VCaP (cell line): ENCODE results near the gene RPLP2.

Source experiments
- H3K27ac ChIP-seq: fragments of 450-650 bp; 2 replicates; pipeline ENCODE4 v1.5.1; 2017
- TF ChIP-seq, protein P1 (sequence below): fragments of 450-650 bp; conservative IDR thresholded peaks from 2 replicates; pipeline ENCODE4 v1.5.1; 2017; ENCODE audit warnings: mild to moderate bottlenecking, moderate library complexity

RPLP2 gene

DNA sequence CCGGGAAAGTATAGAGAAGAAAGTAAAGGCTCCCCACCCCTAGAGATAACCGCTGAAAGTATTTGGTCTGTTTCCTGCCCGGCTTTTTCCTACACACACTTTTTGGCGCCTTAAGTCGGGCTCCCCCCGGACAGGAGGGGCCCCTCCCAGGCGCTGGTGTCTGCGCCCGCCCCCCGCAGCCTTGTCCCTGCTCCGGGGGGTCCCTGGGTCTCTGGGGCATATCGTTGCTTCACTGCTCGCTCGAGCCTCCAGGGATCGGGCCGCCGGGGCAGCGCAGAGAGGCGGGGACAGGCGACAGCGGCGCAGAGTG lies 17.0 kb downstream of the RPLP2 start:
- TF ChIP-seq, protein P1, sequence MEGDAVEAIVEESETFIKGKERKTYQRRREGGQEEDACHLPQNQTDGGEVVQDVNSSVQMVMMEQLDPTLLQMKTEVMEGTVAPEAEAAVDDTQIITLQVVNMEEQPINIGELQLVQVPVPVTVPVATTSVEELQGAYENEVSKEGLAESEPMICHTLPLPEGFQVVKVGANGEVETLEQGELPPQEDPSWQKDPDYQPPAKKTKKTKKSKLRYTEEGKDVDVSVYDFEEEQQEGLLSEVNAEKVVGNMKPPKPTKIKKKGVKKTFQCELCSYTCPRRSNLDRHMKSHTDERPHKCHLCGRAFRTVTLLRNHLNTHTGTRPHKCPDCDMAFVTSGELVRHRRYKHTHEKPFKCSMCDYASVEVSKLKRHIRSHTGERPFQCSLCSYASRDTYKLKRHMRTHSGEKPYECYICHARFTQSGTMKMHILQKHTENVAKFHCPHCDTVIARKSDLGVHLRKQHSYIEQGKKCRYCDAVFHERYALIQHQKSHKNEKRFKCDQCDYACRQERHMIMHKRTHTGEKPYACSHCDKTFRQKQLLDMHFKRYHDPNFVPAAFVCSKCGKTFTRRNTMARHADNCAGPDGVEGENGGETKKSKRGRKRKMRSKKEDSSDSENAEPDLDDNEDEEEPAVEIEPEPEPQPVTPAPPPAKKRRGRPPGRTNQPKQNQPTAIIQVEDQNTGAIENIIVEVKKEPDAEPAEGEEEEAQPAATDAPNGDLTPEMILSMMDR: no peak
- H3K27ac ChIP-seq: peak overlapping the region; percentile 95

DNA sequence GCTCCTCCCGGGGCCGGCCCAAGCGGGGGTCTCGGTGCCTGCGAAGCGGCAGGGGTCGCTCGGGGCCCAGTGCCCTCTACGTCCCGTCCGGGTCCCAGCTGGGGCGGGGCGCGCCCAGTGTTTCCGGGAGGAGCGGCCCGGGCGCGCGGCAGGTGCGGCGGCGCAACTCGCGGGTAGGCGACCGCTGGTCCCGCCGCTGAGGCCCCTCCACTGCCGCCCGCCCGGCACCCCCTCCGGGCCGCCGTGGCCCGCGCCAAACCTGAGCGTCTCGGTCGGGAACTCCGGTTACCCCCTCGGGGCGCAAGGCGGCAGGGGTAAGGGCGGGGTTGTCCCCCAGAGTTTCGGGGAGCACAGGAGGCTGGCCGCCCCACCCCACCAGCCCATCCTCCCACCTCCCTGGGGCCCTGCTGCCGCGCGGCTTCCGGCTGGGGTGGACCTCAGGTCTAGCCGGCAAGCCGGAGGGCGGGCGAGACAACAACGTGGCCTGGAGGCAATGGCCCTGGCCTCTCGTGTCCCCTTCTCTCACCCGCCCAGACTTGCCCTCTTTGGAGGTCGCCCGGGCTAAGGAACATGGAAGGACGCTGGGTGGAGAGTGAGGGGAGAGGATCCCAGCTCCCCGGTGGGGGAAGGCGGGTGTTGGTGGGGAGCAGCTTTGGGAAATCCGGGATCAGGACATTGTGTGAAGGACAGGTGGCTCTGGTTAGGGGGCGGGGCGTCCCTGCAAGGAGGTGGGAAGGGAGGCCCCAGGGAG lies 17.6 kb downstream of the RPLP2 start:
- H3K27ac ChIP-seq: peak overlapping the region; percentile 95
- TF ChIP-seq, protein P1: no peak

DNA sequence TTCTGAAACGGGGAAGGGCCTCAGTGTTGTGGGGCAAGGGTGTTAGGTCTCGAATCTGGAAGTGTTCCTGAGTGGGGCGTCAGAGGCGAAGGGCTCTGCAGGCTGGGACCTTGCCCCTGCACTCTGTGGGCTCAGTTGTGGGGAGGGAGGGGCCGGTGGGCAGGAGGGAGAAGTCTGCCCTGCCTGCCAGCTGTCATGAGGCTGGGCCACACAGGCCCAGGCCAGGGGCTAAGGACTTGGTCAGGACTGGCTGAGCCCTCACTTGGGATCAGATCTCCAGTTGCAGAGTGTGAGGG lies 18.1 kb downstream of the RPLP2 start, which contains the start of gene CRACR2B:
Gene CRACR2B, plus strand, starts transcription at position 23 of the 296 bp plus-strand sequence. CDS start 689 bp downstream, outside the sequence.
- TF ChIP-seq, protein P1: no peak
- peak within 1 kb of the TSS; percentile 95 for H3K27ac ChIP-seq

DNA sequence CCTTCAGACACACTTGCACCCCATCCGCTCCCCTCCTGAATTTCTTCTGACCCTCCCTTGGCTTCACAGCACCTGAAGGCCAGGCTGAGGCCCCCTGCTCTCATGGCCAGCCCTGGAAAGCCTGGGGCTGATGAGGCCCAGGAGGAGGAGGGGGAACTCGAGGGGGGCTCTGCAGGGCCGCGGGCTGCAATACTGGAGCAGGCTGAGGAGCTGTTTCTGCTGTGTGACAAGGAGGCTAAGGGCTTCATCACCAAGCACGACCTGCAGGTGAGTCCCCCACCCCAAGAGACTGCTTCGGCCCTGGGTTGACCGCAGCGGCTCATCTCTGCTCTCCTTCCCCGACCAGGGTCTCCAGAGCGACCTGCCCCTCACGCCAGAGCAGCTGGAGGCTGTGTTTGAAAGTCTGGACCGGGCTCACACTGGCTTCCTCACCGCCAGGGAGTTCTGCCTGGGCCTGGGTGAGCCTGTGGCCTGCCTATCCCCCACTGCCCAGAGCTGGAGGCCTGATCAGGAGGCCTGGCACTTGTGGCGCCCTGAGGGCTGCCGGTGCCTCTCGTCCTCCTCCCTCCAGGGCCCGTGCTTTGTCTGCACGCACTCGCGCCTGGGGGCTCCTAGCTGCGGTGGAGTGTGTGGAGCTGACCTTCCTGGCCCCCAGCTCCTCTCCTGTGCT lies 18.9 kb downstream of the RPLP2 start:
- H3K27ac ChIP-seq: peak overlapping the region; percentile 95
- TF ChIP-seq, protein P1: no peak

DNA sequence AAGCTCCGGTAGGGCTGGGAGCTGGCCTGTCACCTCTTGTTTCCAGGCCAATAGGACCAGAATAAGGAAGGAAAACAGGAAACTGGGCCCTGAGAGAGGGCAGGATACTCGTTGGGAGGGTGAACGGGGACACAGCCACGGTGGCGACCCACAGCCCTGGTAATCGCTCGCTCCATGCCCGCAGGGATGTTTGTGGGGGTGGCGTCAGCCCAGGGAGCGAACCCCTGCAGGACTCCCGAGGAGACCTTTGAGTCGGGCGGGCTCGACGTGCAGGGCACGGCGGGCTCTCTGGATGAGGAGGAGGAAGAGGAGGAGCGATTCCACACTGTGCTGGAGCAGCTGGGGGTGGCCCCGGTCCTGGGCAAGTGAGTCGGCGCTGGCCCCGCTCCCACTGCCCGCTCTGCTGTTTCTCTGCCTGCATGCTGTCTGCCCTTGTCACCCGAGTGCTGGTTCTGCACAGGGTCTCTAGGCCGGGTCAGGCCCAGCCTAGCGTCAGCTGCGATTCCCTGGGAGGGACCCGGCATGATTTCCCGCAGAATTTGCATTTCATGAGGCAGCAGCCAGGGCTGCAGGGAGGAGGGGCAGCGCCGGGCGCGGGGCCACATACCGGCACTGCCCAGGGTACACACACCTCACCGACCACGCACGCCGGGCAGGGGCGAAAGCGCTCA lies 19.5 kb downstream of the RPLP2 start:
- TF ChIP-seq, protein P1: no peak
- peak overlapping the region; percentile 95; the same call in 1 of the 2 replicates for H3K27ac ChIP-seq

DNA sequence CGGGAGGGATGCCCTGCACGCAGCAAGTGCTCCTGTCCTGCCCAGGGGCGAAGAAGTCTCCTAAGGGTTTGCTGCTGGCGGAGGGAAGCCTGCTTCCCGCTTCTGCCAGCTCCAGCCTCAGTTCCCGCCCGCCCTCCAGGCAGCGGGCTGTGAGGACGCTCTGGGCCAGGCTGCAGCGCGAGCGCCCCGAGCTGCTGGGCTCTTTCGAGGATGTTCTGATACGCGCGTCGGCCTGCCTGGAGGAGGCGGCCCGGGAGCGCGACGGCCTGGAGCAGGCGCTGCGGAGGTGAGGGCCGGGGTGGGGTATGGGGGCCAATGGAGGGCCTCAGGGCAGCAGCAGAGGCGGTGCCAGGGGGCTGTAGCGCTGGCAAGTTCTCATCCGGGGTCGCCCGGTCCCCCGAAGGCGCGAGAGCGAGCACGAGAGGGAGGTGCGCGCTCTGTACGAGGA lies 20.1 kb downstream of the RPLP2 start:
- H3K27ac ChIP-seq: no peak overlapping the region
- TF ChIP-seq, protein P1: no peak

DNA sequence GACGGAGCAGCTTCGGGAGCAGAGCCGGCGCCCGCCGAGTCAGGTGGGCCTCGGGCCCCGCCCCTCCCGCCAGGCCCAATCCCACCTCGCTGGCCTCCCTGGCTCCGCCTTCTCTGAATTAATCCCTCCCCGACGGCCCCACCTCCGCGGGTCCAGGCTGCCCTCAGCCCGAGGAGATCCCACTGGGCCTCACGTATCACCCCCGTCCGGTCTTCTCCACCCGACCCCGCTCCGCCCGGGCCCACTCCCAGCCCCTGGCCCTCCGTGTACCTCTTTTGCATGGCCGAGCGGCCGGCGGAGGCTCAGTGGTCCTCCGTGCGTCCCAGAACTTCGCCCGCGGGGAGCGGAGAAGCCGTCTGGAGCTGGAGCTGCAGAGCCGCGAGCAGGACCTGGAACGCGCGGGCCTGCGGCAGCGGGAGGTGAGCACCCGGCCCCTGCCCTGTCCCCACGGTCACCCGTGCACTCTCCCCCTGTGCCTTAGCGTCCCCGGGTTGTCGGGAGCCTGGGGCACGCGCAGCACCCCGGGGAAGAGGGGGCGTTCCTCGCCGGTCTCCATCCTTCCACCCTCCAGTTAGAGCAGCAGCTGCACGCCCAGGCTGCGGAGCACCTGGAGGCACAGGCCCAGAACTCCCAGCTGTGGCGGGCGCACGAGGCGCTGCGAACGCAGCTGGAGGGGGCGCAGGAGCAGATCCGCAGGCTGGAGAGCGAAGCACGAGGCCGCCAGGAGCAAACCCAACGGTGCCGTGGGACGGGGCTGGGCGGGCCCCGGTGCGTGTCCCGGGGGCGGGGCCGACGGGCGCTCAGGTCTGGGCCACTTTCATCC lies 20.7 kb downstream of the RPLP2 start:
- TF ChIP-seq, protein P1: no peak

More for the DNA sequence above, 20.7 kb downstream of the RPLP2 start:
- no peak overlapping the region for H3K27ac ChIP-seq
